ENCODE results near the gene PRKCA. TPM values are rescaled to one million over a fixed set of nuclear protein-coding genes. Genes with fewer than 3 reads are reported as not detected.

Gene PRKCA
- total RNA-seq, 4 donors from 2014 or later, result 3.9 to 12.1 (median 7.0) TPM

DNA sequence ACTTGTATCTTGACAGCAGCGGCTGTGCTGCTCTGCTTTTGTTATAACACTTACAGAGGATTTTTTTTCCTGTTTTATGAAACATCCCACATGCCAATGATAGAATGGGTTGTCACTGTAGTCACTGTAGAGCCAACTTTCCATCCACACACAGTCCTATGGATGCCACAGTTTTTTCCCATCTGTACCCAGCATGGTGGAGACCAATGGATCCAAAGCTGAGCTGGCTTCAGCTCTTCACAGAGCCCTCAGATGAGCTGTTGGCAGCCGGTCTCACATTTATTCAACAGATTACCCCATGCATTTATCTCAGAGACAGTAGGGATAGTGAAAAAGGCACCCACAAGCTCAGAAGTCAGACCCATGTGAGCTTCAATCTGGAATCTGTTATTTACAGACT is 441.1 kb downstream of the PRKCA start:
- TF ChIP-seq, protein P1, sequence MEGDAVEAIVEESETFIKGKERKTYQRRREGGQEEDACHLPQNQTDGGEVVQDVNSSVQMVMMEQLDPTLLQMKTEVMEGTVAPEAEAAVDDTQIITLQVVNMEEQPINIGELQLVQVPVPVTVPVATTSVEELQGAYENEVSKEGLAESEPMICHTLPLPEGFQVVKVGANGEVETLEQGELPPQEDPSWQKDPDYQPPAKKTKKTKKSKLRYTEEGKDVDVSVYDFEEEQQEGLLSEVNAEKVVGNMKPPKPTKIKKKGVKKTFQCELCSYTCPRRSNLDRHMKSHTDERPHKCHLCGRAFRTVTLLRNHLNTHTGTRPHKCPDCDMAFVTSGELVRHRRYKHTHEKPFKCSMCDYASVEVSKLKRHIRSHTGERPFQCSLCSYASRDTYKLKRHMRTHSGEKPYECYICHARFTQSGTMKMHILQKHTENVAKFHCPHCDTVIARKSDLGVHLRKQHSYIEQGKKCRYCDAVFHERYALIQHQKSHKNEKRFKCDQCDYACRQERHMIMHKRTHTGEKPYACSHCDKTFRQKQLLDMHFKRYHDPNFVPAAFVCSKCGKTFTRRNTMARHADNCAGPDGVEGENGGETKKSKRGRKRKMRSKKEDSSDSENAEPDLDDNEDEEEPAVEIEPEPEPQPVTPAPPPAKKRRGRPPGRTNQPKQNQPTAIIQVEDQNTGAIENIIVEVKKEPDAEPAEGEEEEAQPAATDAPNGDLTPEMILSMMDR (IDR thresholded peaks at IDR 0.05; ENCODE audit: low read depth), result no peak

DNA sequence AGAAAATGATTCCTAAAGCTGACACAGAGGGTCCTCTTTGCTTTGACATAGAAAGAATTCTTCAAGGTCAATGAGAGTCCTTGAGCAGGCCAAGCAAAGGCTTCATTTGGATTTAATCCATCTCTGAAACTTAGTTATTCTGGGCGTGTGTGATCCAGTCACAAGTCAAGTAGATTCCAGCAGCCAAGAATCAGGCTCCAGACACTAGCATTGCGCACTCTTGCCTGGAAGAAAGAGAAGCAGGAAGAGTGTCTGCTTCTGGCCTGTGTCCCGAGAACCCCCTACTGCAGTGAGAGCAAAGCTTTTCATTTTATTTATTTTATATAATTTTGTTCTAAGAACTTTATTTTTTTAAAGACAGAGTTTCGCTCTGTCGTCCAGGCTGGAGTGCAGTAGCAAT is 444.3 kb downstream of the PRKCA start:
- TF ChIP-seq, protein P1 (IDR thresholded peaks at IDR 0.05; ENCODE audit: low read depth), result no peak

DNA sequence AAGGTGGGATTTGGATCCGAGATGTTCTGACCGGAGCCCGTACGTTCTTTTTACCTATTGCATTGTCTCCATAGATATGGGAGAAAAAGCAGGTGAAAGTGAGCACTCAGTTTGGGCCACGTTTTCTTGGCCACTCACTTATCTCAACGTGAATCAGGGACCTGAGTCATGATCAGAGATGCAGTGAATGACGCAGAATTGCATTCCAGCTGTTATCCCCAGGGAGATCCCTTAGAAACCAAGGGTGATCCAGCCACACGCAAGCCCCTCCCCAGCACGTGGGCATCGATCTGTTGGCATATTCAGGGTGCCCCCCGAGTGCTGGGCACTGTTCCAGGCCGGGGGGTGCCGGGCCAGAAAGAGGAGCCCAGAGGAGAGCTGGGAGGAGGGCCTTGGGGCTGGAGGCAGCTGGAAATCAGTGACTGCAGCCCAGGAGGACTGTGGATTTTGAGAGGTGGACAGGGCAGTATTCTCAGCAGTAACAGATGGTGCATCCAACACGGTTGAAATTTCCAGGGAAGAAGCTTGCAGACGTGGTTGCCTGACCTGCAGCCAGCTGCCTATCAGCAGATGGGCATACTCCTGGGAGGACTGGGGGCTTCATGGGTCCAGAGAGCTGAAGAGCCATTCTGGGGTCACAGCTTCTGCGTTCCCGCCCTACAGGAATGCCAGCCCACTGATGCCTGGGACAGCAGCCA is 445.3 kb downstream of the PRKCA start:
- TF ChIP-seq, protein P1 (IDR thresholded peaks at IDR 0.05; ENCODE audit: low read depth), result no peak

DNA sequence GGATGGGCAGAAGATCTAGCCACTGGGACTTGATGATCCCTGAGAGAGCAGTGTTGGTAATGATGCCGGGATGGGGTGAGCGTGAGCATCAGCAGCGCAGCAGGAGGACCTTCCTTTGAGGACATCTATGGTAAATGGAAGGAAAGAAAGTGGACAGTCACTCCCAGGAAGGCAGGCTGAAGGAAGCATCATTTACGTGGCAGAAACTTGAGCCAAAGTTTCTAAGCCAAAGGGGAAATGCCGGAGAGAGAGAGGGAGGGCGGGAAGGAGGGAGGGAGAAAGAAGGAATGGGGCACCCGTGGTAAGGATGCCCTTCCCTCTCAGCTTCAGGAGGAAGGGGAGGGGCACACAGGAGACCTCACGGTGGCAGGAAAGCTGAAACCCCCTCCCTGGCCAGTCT is 446.2 kb downstream of the PRKCA start:
- TF ChIP-seq, protein P1 (IDR thresholded peaks at IDR 0.05; ENCODE audit: low read depth), result no peak

DNA sequence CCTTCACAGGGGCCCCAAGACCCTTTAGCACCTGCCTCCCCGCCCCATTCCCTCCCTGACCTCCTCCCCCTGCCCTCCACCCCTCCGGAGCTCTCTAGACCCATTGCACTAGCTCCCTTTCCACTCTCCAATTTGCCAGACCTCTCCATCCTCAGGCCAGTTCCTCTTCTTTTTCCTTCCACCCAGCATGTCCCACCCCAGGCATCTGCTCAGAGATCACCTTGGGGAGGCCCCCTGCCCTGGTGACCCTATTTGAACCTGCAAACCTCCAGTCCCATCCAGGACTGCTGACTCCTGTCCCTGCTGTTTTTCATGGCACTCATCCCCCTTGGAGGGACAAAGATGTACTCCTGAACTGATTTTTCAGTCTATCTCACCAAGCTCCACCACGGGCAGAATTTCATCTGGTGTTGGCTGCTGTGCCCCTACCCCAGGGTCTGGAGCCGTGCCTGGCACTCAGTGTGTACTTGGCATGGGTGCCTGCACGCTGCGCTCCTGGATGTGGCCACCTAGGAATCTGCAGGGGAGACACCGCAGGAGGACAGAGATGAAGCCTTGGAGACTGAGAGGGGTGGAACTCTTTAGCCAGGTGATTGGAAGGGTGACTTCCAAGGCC is 446.9 kb downstream of the PRKCA start:
- TF ChIP-seq, protein P1 (IDR thresholded peaks at IDR 0.05; ENCODE audit: low read depth), result no peak

DNA sequence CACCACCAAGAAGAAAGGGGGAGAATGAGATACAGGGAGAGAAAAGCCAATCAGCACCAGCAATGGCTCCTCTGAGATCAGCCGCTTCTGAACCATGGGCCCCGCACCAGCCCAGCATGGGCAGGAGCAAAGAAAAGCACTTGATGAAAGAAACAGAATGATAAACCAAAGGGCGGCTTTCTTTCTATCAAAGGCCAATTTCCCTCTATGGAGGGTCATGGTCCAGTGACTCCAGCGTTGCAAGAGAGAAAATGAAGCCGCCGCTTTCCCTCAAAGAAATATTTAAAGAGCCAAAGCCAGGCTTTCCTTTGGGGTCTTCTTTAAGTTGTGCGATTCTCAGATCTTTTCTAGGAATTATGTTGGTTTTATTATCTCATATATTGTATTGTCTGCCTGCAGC is 447.7 kb downstream of the PRKCA start:
- TF ChIP-seq, protein P1 (IDR thresholded peaks at IDR 0.05; ENCODE audit: low read depth), result no peak

DNA sequence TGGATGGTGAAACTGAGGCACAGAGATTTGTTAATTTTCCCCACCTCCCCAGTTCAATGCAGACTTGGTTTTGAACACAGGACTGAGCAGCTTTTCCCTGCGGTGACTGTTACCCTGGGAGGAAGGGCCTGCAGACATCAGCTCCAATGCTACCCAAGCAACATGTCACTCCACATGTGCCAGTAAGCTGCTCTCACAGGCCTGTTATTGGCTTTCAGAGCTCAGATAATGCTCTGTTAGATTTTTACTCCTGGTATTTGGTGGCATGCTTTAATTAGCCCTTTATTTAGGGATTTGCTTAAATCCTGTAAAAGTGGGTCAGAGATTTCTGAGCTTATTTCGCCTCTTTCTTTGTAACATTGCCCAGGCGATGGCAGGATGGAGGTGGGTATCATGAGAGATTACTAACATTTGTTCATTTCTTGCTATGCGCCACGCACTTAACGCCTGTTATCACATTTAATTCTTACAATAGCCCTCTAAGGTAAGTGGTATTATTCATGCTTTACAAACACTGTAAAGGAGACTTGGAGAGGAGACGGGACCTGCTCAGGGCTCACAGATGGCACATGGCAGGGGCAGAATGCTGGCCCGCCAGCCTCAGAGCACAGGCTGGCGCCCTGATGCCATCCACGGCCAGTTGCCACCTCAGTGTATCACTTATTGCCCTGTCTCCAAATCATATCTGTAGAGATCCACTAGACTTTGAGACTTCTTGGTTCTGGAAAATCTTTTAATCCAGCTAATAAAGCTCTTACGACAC is 448.5 kb downstream of the PRKCA start:
- TF ChIP-seq, protein P1 (IDR thresholded peaks at IDR 0.05; ENCODE audit: low read depth), result no peak
